Activated T-helper 1 cell treated with anti-CD3 and anti-CD28 coated beads, Interleukin-2, amount 50 U/mL, for 16 hours (primary cell): ENCODE data around the gene STAG1.
"Not testable (repeated sequence)": the region's sequence is repeated elsewhere in the genome, so short reads cannot be mapped to it uniquely, and the experiment has no call there.

Source experiments
- DNase-seq, 2 donors: peaks; one replicate each; pipeline ENCODE4 v3.0.0-alpha.2; 2020; ENCODE audit warnings: low read depth in 1 of 2, low spot score in 1 of 2

The STAG1 gene

DNA sequence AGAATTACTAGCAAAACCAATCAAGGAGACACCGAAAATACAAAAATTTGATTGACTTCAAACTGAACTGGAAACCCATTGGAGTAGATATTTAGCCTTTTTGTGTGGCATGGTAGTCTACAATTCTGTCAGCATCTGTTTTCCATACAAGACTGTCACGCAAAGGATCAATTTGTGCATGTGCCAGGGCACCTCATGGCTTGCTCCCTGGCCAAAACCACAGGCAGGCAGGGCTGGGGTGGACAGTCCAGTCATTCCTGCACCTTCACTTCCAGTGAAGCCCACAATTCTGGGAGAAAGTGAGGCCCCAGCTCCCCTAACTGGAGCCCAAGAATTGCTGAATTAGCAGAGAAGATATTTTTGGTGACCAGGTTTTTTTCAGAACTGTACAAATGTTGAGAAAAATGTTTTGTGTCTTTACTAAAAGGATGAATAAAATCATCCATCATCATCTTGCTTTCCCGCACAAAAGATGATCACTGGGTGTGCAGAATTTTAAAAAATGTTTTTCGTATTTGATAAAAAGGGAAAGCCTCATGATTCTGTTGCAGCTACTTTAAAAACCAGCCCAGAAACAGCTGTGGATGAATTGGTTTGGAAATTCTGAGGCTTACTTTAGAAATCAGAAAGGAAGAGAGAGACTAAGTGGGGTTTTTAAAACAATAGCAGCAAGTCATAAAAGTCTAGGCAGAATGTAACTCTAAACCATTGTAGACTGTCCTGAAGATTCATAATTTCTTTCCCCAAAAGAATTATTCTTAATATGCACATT is 415.7 kb downstream of the STAG1 start:
- DNase-seq = no peak

GRCh38 chr3:136334726-136335125 is 417.5 kb downstream of the STAG1 start:
- not testable (repeated sequence) for DNase-seq

GRCh38 chr3:136334209-136334608 is 418.0 kb downstream of the STAG1 start:
- no peak for DNase-seq

- no peak for DNase-seq
Observed at GRCh38 chr3:136332776-136333175, 419.4 kb downstream of the STAG1 start.

GRCh38 chr3:136332302-136332701 is 419.9 kb downstream of the STAG1 start:
- no peak for DNase-seq

DNA sequence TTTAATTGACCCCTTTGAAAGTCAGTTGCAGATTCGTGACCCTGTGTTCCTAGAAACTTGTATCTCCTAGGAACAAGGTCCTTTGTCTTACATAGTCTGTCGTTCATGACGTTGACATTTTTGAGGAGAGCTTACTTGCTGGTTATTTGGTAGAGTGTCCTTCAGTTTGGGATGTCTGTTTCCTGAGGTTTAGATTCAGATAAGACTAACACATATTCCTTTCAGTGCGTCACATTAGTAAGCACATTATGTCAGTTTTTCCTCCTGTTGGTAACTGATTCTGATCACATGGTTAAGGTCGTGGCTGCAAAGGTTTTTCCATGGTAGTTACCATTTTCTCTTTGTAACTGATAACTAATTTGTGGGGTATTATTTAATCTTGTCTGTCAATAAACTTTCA is 421.3 kb downstream of the STAG1 start:
- no peak for DNase-seq

DNA sequence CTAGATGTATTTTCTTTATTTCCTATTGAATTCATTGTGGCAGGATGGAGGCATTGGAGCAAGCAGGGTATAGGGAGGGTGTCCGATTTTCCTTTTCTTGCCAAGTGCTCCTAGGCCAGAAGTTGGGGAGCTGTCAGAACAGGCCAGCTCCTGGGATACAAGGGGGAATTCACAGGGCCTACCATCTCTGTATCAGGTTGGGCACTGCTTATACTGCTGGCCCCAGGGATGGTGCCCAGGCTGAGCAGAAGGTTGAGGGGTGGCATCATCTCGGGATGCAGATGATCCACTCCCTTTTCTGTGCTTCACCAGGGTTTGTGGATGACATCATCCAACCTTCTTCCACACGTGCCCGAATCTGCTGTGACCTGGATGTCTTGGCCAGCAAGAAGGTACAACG is 422.6 kb downstream of the STAG1 start:
- DNase-seq = no peak

- no peak for DNase-seq
Observed at GRCh38 chr3:136327671-136328070, 424.5 kb downstream of the STAG1 start.

- DNase-seq = no peak
Observed at GRCh38 chr3:136326316-136326715, 425.9 kb downstream of the STAG1 start.

DNA sequence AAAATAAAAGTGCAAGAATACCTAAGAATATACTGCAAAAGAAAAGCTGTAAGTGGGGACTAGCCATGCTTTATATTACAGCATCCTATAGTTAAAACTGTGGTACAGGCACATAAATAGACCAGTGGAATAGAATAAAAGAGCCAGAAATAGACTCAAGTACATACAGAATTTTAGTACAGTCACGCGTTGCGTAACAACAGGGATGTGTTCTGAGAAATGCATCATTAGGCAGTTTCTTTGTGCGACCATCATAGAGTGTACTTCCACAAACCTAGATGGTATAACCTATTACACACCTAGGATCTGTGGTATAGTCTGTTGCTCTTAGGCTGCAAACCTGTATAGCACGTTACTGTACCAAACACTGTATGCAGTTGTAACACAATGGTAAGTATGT is 440.2 kb downstream of the STAG1 start:
- DNase-seq = no peak

DNA sequence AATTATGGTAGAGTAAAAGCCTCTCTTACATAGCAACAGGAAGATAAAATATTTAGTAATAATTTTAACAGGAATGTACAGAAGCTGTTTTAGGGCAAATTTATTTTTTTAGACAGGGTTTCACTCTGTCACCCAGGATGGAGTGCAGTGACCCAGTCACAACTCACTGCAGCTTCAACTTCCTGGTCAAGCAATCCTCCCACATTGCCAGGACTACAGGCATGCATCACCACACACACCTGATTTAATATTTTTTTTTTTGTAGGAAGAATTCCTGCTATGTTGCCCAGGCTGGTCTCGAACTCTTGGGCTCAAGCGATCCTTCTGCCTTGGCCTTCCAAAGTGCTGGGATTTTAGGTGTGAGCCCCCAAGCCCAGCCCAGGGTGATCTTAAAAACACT is 440.9 kb downstream of the STAG1 start:
- no peak for DNase-seq

DNA sequence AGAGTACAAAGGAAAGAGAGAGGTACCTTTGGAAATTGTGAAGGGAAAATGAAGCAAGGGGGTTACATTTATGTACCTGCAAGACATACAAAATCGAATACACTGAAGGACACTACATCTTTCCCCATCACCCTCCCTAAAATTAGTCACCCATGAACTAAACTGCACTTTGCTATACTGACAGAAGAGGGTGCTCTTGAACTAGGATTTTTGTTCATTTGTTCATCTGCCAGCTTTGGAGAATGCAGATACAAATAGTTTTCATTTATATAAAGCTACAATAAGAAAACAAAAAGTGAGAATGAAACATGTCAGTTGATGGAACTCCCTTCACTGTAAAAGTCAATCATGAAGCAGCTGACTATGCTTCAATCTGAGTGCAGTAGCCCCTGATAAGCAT is 446.3 kb downstream of the STAG1 start:
- DNase-seq = no peak

- DNase-seq = no peak
Observed at GRCh38 chr3:136300444-136300843, 451.7 kb downstream of the STAG1 start.

DNA sequence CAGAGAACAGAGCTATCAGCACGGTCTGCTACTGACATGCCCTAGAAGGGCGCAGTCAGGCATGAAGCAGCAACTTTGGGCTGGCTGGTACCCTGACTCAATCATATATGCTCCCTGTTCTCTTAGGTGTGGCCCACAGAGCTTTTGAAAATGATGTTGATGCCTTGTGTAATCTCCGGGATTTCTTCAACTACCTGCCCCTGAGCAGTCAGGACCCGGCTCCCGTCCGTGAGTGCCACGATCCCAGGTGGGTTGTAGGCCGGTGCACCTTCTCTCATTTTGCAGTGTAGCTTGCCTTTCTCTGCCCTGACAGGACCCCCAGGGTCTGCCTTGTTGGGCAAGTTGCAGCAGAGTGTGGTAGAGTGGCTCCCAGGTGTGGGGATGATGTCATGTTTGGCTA is 454.4 kb downstream of the STAG1 start:
- no peak for DNase-seq

GRCh38 chr3:136296960-136297359 is 455.2 kb downstream of the STAG1 start:
- no peak for DNase-seq

DNA sequence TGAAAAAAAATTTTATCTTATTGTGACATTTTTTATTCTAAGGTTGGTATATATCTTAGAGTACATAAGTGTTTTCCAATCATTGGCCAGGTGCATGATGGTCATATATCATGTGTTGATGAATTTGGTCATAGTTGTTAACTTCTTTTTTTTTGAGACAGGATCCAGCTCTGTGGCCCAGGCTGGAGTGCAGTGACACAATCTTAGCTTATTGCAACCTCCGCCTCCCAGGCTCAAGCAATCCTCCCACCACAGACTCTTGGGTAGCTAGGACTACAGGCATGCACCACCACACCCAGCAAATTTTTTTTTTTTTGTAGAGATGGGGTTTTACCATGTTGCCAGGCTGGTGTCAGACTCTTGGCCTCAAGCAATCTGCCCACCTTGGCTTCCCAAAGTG is 458.0 kb downstream of the STAG1 start:
- no peak for DNase-seq

GRCh38 chr3:136293279-136293678 is 458.9 kb downstream of the STAG1 start:
- no peak for DNase-seq

DNA sequence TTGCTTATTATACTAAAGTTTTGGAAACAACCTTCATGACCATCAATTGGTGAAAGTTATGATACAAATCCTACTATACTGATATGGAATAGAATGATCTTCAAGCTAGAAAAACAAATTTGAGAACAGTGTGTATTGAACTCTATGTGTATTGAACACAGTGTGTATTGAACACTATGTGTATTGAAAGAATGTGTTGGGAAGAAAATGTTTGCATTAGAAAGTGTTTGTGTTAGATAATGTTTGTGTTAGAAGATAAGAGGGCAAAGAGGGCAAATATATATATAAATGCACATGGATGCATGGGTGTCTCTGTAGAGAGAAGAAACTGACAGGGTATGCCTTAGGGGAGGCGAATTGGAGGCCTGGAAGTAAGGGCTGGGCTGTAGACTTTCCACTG is 459.7 kb downstream of the STAG1 start:
- DNase-seq = no peak

DNA sequence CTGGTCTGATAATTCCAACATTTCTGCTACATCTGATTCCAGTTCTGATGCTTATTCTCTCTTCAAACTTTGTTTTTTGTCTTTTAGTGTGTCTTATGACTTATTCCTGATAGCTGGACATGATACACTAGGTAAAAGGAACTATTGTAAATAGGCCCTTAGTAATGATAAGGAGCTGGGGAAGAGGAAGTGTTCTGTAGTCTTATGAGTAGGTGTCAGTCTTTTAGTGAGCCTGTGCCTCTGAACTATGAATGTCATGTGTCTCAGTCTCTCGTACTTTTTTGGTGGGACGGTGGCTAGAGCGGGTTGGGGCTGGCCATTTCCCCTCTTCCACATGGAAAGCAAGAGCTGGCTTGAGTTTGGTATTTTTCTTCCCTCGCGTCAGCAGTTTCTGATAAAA is 460.9 kb downstream of the STAG1 start:
- no peak for DNase-seq
